ENCODE results near the gene CCNQ. TPM values are rescaled to one million over a fixed set of nuclear protein-coding genes. Genes with fewer than 3 reads are reported as not detected.

CCNQ gene
- total RNA-seq, 1 experiment from 2014 or later: 33.9 TPM

DNA sequence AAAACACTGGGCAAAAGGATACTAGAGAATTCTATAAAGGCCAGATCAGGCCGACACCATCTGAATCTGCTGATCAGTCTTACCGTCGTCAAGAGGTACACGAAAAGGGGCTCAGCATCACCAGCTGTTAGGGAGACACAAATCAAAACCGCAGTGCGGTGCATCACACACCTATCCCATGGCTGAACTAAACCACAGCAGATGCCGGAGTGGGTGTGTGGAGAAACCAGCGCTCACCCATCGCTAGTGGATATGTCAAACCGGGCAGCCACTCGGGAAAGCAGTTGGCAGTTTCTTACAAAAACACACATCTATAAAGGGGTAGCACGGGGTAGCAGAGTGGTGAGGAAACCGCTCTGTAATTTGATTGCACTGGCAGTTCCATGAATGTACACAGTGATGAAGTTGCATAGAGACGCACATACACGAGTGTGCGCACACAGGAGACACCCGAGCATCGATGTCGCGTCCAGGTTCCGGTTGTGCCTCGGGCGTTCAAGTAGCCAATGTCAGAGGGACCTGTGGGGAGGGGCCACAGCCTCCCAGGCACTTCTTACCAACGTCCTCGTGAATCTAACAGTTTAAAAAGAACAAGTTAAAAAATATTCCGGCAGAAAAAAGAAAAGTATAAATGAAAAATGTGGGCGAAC, 23.1 kb upstream of the CCNQ start:
- TF ChIP-seq, protein P1, sequence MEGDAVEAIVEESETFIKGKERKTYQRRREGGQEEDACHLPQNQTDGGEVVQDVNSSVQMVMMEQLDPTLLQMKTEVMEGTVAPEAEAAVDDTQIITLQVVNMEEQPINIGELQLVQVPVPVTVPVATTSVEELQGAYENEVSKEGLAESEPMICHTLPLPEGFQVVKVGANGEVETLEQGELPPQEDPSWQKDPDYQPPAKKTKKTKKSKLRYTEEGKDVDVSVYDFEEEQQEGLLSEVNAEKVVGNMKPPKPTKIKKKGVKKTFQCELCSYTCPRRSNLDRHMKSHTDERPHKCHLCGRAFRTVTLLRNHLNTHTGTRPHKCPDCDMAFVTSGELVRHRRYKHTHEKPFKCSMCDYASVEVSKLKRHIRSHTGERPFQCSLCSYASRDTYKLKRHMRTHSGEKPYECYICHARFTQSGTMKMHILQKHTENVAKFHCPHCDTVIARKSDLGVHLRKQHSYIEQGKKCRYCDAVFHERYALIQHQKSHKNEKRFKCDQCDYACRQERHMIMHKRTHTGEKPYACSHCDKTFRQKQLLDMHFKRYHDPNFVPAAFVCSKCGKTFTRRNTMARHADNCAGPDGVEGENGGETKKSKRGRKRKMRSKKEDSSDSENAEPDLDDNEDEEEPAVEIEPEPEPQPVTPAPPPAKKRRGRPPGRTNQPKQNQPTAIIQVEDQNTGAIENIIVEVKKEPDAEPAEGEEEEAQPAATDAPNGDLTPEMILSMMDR (conservative IDR thresholded peaks at IDR 0.05): no peak
- TF ChIP-seq EZH2 (IDR thresholded peaks at IDR 0.05; ENCODE audit: low read depth): no peak
- no peaks in the 10 kb centered on the region for H3K79me2 ChIP-seq (ENCODE audit: low read depth)
- intact Hi-C loops (cut with micrococcal nuclease; ENCODE audit: unreplicated experiment): no loop called here
- no peak overlapping the region for H3K4me2 ChIP-seq
- H3F3A ChIP-seq (ENCODE audit: insufficient read depth, low read depth): no peaks in the 10 kb centered on the region
- ChIA-PET POLR2A (ENCODE audit: unreplicated experiment) (no interaction called here), CTCF (no interaction called here)
- no peaks in the 10 kb centered on the region for H3K36me3 ChIP-seq (ENCODE audit: low read depth)
- H3K4me1 ChIP-seq (replicated peaks; ENCODE audit: insufficient read depth): no peaks in the 10 kb centered on the region
- H2AFZ ChIP-seq: no peak overlapping the region
- H3K27me3 ChIP-seq (ENCODE audit: insufficient read depth, low read depth): peaks cover 68% of the 10 kb centered on the region
- no peaks in the 10 kb centered on the region for H3K9me2 ChIP-seq (ENCODE audit: insufficient read depth)
- no TSS peak for BruUV-seq (replicated peaks)
- DNase-seq: no peak
- no peak overlapping the region for H3K27ac ChIP-seq
- H3K9me3 ChIP-seq (ENCODE audit: insufficient read depth, low read depth): no peaks in the 10 kb centered on the region
- H3K4me3 ChIP-seq: no peak overlapping the region
- no peaks in the 10 kb centered on the region for H4K20me1 ChIP-seq (ENCODE audit: insufficient read depth)

DNA sequence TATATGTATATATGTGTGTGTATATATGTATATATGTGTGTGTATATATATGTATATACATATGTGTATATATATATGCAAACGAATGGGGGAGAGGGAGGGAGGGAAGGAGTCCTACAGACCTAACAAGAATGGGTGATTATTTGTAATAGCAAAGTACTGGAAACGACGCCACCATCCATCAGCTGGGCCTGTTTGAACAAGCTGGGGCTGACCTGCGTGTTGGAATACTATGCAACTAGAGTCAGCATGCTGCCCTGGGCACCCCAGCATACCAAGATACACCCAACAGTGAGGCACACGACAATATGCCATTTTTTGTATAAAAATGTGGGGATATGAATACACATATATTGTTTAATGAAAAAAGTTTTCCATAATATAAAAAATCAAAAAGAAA, 21.6 kb upstream of the CCNQ start:
- POLR2A ChIA-PET (ENCODE audit: unreplicated experiment): no interaction called here
- no peak for DNase-seq
- H4K20me1 ChIP-seq (ENCODE audit: insufficient read depth): no peaks in the 10 kb centered on the region
- no peak overlapping the region for H3K4me3 ChIP-seq
- intact Hi-C loops (cut with micrococcal nuclease; ENCODE audit: unreplicated experiment): no loop called here
- no peaks in the 10 kb centered on the region for H3K36me3 ChIP-seq (ENCODE audit: low read depth)
- H3K9me3 ChIP-seq (ENCODE audit: insufficient read depth, low read depth): no peaks in the 10 kb centered on the region
- no peak overlapping the region for H3K27ac ChIP-seq
- H3K79me2 ChIP-seq (ENCODE audit: low read depth): no peaks in the 10 kb centered on the region
- H3K9me2 ChIP-seq (ENCODE audit: insufficient read depth): no peaks in the 10 kb centered on the region
- no peak for TF ChIP-seq EZH2 (IDR thresholded peaks at IDR 0.05; ENCODE audit: low read depth)
- TF ChIP-seq, protein P1 (conservative IDR thresholded peaks at IDR 0.05): no peak
- CTCF ChIA-PET: no interaction called here
- no peaks in the 10 kb centered on the region for H3F3A ChIP-seq (ENCODE audit: insufficient read depth, low read depth)
- no peak overlapping the region for H3K4me2 ChIP-seq
- H2AFZ ChIP-seq: no peak overlapping the region
- no TSS peak for BruUV-seq (replicated peaks)
- H3K4me1 ChIP-seq (replicated peaks; ENCODE audit: insufficient read depth): no peaks in the 10 kb centered on the region
- peaks cover 73% of the 10 kb centered on the region for H3K27me3 ChIP-seq (ENCODE audit: insufficient read depth, low read depth)

DNA sequence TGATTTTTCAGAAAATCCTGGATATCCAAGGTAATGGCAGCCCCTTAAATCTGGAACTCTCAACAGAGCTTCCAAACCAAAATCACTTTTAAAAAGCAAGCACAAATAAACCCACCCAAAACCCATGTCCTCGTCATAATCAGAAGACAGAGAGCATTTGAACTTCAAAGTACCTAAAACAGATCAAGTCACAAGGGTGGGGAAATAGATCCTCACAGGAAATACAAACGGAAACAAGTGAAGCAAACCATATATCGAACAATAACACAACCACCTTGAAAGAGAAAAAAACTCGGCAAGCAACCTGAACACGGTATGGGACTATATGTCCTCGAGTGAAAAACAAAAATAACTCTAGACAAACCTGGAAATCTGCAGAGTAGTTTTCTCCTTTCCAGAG, 15.9 kb upstream of the CCNQ start:
- H3K4me2 ChIP-seq: no peak overlapping the region
- TF ChIP-seq EZH2 (IDR thresholded peaks at IDR 0.05; ENCODE audit: low read depth): no peak
- TF ChIP-seq, protein P1 (conservative IDR thresholded peaks at IDR 0.05): no peak
- no peaks in the 10 kb centered on the region for H3K36me3 ChIP-seq (ENCODE audit: low read depth)
- H3K27ac ChIP-seq: no peak overlapping the region
- no peak overlapping the region for H2AFZ ChIP-seq
- H4K20me1 ChIP-seq (ENCODE audit: insufficient read depth): no peaks in the 10 kb centered on the region
- H3K9me3 ChIP-seq (ENCODE audit: insufficient read depth, low read depth): no peaks in the 10 kb centered on the region
- no peaks in the 10 kb centered on the region for H3F3A ChIP-seq (ENCODE audit: insufficient read depth, low read depth)
- no peaks in the 10 kb centered on the region for H3K9me2 ChIP-seq (ENCODE audit: insufficient read depth)
- no TSS peak for BruUV-seq (replicated peaks)
- no peaks in the 10 kb centered on the region for H3K79me2 ChIP-seq (ENCODE audit: low read depth)
- ChIA-PET CTCF (no interaction called here), POLR2A (ENCODE audit: unreplicated experiment) (no interaction called here)
- DNase-seq: no peak
- intact Hi-C loops (cut with micrococcal nuclease; ENCODE audit: unreplicated experiment): loop anchor here (5.0 kb wide), 1 partner anchor 32 kb away; the partner anchor contains the start of gene DUSP9
- no peak overlapping the region for H3K4me3 ChIP-seq
- H3K27me3 ChIP-seq (ENCODE audit: insufficient read depth, low read depth): peaks cover 76% of the 10 kb centered on the region
- H3K4me1 ChIP-seq (replicated peaks; ENCODE audit: insufficient read depth): no peaks in the 10 kb centered on the region
